ENCODE data around the gene TSC22D3. TPM values are rescaled to one million over a fixed set of nuclear protein-coding genes. Genes with fewer than 3 reads are reported as not detected.

Gene TSC22D3
- total RNA-seq, 1 donor, result 13.3 TPM

- no peak for TF ChIP-seq CTCF (IDR thresholded peaks at IDR 0.05; ENCODE audit: insufficient read depth, low read length)
- no peak overlapping the region for H3K4me3 ChIP-seq (ENCODE audit: low read depth, low read length)
Observed at GRCh38 chrX:107760304-107761077, 15.1 kb downstream of the TSC22D3 start.

GRCh38 chrX:107758231-107758766, 17.3 kb downstream of the TSC22D3 start:
- H3K4me3 ChIP-seq (ENCODE audit: low read depth, low read length), result no peak overlapping the region
- no peak for DNase-seq (ENCODE audit: low read depth)
- no peak for TF ChIP-seq CTCF (IDR thresholded peaks at IDR 0.05; ENCODE audit: insufficient read depth, low read length)

More at GRCh38 chrX:107760304-107761077, 15.1 kb downstream of the TSC22D3 start:
- no peak for DNase-seq (ENCODE audit: low read depth)

GRCh38 chrX:107755721-107756120, 19.9 kb downstream of the TSC22D3 start:
- H3K4me3 ChIP-seq (ENCODE audit: low read depth, low read length), result no peak overlapping the region
- no peak for TF ChIP-seq CTCF (IDR thresholded peaks at IDR 0.05; ENCODE audit: insufficient read depth, low read length)
- DNase-seq (ENCODE audit: low read depth), result no peak

GRCh38 chrX:107753187-107753586, 22.4 kb downstream of the TSC22D3 start:
- no peak for DNase-seq (ENCODE audit: low read depth)
- no peak overlapping the region for H3K4me3 ChIP-seq (ENCODE audit: low read depth, low read length)
- TF ChIP-seq CTCF (IDR thresholded peaks at IDR 0.05; ENCODE audit: insufficient read depth, low read length), result no peak

- DNase-seq (ENCODE audit: low read depth), result no peak
- H3K4me3 ChIP-seq (ENCODE audit: low read depth, low read length), result no peak overlapping the region
- no peak for TF ChIP-seq CTCF (IDR thresholded peaks at IDR 0.05; ENCODE audit: insufficient read depth, low read length)
Observed at GRCh38 chrX:107752714-107753113, 22.9 kb downstream of the TSC22D3 start.

GRCh38 chrX:107752043-107752442, 23.5 kb downstream of the TSC22D3 start:
- no peak for TF ChIP-seq CTCF (IDR thresholded peaks at IDR 0.05; ENCODE audit: insufficient read depth, low read length)
- no peak overlapping the region for H3K4me3 ChIP-seq (ENCODE audit: low read depth, low read length)
- DNase-seq (ENCODE audit: low read depth), result no peak

Data from fibroblast of the aortic adventitia (primary cell).